Right renal pelvis (tissue), 4 donors: ENCODE measurements around the gene MYF5. TPM values are rescaled to one million over a fixed set of nuclear protein-coding genes. Genes with fewer than 3 reads are reported as not detected.
"Not testable (repeated sequence)": the region's sequence is repeated elsewhere in the genome, so short reads cannot be mapped to it uniquely, and the experiment has no call there.

Experiments used
- DNase-seq, 4 donors: peaks; one replicate each; pipeline ENCODE4 v3.0.0-alpha.2; 2013; ENCODE audit warnings: low read depth in 4 of 4, low spot score in 3 of 4, missing footprints in 1 of 4
- polyA plus RNA-seq, 4 donors: library from polyadenylated mRNA; unstranded; fragments of 120-200 nt; gene quantifications; one replicate each; pipeline ENCODE4 v1.2.1, GENCODE V29; 2013; ENCODE audit not compliant: insufficient read length in 4 of 4

MYF5 gene
- not detected for polyA plus RNA-seq

DNA sequence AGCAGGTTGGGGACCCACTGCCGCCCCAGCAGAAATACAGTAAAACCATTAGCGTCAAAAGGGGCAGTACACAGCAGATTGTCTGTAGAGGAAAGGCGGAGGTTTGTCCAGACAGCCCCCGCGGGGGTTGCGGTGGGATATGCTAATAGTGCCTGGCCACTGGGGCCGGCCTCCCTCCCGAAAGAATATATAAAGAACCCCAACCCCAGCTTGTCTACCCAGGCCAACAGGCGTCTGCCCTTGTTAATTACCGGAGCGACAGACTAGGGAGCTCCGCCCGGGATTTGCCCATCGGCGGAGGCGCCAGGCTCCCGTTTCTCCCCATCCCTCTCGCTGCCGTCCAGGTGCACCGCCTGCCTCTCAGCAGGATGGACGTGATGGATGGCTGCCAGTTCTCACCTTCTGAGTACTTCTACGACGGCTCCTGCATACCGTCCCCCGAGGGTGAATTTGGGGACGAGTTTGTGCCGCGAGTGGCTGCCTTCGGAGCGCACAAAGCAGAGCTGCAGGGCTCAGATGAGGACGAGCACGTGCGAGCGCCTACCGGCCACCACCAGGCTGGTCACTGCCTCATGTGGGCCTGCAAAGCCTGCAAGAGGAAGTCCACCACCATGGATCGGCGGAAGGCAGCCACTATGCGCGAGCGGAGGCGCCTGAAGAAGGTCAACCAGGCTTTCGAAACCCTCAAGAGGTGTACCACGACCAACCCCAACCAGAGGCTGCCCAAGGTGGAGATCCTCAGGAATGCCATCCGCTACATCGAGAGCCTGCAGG, at the start of gene MYF5:
Gene MYF5 (plus strand): TSS at position 217 of the 774 bp plus-strand sequence. CDS start 152 bp downstream, at position 369.
- no peak for DNase-seq

DNA sequence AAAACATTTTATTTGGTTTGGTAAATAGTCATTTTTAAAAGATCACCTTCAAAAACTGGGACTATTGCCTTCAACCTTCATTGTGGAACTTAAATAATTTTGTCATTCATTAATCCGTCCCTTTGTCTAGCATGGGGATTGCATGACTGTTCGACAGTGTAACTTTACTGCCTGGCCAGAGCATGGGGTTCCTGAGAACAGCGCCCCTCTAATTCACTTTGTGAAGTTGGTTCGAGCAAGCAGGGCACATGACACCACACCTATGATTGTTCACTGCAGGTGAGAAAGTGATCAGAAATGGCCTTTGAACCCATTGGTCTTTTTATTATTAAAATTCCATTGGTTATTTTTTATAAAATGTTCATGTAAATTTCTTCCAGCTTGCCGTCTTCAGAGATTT, 46.5 kb upstream of the MYF5 start:
- DNase-seq: no peak

DNA sequence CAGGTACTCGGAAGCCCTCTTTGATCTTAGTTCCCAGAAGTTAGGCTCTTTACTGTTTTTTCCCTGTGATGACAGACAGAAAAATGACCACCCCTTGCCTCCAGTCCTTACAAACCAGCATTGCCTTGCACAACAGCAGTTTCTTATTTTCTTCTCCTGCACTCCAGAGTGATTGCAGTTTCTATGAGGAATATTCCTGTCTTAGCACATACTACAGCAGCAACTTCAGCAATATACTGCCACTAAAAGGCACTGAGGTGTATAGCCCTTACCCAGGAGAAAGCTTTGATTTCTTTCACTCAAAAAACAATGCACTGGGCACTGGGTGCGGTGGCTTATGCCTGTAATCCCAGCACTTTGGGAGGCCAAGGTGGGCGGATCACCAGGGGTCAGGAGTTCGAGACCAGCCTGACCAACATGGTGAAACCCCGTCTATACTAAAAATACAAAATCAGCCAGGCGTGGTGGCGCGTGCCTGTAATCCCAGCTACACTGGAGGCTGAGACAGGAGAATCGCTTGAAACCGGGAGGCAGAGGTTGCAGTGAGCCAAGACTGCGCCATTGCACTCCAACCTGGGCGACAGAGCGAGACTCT, 40.6 kb upstream of the MYF5 start:
- DNase-seq: not testable (repeated sequence)

DNA sequence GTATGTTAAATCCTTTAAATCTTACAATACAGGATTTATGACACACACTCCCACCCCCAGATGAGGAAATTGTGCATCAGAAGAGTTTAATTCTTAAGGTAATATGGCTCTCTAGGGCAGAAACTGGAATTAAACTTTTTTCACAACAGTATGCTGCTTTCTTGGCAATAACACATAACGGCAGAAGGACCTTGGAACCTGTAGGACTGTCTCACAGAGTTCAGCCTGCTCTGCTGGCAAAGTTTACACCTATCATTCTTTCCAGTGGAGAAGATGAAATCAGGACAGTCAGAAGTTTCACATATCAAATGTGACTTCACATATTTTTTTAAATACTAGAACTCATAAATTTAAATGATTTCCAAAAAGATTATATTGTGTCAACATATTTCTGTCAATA, 39.9 kb upstream of the MYF5 start:
- no peak for DNase-seq

DNA sequence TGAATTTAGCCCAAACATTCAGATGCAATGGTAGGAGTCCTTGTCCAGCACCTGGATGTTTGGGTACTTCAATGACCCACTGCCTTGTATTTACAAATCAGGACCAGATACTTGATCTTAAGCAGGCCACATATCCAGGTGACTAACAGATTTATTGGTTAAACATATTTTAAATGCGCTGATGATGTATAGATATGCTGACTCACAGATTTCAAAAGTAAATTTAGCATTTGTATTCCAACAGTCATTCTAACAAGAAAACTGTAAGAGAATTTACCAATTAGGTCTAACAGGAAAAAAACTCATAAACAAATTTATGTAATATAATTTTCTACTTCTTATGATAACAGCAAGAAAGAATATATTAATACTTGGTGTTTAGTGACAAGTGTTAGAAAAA, 38.7 kb upstream of the MYF5 start:
- DNase-seq: no peak

DNA sequence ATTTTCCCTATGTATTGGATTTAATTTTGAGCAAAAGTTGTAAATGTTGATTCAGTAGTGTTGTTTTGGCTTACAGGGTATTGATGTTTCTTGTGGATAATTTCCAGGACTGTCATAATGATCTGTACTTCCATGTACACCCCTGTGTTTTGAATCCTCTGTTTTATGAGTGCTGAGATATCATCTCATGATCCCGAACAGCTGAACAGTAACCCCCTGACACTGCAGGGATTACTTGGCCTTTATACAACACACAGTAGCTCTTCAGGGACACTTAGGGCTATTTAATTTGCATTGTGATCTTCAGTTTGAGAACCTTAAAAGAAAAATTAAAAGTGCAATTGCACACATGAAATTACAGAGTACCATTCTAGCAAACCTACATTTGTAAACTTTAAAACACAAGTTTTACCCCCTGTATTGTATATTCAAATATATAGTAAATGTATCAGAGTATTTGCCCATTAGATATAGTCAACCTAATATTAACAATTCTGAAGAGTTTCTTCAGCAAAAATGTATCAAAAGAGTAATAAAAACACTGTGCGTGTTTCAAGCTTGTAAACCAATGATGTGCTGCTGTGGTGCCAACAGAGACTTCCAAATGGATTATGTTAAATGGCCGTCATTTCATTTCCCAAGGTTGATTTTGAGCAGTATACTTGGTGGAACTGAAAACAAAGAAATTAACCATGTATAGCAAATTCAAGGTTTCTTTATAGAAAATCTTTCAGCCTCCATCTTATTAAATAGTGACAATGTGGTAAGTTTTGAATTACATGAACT, 37.2 kb upstream of the MYF5 start:
- no peak for DNase-seq

DNA sequence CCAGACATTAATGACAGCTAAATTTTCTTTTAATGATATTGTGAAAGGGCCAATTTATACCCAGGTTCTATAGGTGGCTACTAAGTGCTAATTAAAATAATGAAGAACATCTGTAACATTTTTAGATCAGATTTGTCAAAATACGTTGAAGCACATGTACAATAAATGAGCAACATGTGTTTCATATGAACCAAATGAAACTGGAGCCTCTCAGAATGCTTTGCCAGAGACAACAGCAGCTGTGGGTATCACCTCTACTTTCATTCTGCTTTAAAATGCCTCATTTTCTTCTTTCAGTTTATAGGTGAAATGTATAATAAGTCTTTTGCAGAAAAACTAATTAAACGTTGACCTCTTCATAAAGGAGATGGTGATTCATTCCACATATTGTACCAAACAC, 35.4 kb upstream of the MYF5 start:
- DNase-seq: no peak

DNA sequence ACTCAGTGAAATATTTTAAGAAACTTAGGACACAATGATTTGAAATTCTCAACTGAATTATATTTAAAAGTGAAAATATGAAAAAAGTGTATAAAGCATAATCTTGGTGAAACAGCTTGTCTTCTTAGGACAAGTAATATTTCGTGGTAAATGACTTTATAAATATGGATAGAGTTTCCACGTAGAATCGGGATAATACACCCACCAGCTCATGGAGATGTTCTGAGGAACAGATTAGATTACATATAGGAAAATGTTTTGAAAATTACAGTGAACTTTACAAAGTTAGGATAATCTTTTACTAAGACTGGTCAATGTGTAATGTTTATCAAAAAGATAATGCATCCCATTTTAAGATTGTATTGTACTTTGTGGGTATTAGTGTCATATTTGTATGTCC, 34.9 kb upstream of the MYF5 start:
- DNase-seq: no peak

DNA sequence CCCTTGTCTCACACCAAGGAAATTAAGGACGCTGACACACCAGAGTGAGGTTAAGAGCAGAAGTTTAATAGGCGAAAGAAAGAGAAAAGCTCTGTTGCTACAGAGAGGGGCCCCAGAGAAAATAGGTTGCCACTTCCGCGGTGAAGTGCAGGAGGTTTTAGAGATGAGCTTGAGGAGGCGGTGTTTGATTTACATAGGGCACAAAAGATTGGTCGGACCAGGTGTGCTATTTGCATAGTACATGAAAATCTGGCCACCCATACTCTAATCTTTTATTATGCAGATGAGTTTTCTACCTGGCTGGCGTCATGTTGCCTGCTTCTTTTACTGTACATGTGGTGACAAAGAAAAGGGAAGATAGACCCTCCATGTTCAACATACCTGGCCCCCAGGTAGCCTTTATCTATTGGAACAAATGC, 32.6 kb upstream of the MYF5 start:
- no peak for DNase-seq

DNA sequence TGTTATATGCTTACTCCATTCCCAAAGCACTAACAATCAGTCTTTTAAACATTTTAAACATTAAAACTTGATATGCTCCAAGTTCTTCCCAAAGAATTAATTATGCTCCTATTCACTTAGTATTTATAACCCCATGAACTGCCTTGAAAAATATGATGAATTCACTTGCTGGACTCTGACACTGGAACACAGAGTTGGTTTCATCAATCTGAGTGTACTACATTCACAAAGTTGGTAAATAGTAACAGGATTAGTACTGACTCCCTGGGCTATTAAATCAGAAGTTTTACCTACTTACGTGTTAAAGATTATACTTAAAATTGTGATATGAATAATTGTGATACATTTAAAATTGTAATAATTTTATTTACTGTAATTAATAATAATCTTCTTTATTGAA, 26.6 kb upstream of the MYF5 start:
- no peak for DNase-seq

DNA sequence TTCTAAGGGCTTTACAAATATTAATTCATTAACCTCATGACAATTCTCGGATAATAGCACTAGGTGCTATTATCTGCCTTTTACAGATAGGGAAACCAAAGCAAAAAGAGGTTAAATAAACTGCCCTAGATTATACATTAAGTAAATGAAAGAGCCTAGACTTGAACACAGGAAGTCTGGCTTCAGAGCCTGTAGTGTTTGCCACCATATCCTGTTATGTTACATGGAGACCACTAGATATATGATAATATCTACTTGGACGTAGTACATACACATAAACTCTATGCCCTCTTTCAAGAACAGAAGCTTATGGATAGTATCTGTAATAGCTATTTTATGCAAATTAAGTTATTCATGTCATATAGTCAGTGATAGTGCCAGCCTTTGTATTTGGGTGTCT, 26.2 kb upstream of the MYF5 start:
- DNase-seq: no peak

DNA sequence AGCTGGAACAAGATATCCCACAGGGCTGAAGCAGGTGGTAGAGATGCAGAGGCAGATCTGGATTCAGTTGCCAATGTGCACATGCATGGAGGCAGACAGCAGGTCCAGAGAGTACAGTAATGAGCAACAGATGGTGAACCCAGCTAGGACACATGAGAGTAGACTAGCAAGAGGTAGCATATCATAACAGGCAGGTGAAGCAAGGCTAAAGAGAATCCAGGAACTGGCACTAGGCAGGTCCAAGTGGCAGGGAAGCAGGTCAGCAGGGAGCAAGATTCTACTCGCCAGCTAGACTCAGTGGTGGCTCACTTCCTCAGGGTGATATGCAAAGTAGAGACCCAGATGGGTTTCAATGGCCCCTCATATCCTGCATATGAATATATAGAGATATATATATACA, 24.6 kb upstream of the MYF5 start:
- DNase-seq: no peak

DNA sequence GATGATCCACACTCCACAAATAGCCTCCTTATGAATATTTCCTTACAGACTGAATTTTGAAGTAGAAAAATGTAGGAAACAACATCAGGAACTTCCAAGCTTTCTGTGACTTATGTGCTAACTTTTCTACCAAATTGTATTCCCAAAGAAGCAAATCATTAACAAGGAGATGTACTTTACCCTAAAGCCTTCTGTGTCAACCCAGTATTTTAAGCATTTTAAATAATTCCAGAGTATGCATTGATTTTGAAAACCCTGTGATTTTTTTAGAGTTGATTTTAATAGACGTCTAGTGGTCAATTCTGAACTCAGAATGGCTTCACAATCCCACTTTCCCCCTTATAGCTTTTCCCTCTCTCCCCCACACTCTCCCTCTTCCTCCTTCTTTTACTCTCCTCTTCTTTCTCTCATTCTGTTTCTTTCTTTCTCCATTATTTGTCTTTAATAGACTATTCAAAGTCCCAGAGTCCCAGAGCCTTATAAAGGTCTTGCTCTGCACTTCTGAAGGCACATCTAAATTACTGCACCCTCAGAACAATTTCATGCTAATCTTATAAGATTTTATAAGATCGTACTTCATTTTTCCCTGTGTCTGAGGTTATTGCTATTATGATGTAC, 19.3 kb upstream of the MYF5 start:
- no peak for DNase-seq

DNA sequence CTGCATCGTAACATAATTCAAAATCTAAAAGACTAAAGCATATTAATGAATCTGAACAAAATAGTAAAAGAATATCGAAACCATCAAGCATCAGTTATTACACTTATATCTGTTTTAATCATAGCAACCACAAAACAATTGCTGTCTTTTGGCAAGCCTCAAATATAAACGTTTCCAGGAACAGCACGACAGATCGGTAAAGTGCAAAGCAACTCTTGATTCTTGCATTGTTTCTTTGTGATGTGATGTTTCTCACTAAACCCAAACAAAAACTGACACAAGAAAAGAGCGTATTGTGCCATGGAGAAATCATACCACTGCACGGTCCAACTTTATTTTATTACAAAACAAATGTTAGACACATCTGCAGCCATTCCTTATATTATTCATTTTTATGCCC, 18.5 kb upstream of the MYF5 start:
- no peak for DNase-seq

DNA sequence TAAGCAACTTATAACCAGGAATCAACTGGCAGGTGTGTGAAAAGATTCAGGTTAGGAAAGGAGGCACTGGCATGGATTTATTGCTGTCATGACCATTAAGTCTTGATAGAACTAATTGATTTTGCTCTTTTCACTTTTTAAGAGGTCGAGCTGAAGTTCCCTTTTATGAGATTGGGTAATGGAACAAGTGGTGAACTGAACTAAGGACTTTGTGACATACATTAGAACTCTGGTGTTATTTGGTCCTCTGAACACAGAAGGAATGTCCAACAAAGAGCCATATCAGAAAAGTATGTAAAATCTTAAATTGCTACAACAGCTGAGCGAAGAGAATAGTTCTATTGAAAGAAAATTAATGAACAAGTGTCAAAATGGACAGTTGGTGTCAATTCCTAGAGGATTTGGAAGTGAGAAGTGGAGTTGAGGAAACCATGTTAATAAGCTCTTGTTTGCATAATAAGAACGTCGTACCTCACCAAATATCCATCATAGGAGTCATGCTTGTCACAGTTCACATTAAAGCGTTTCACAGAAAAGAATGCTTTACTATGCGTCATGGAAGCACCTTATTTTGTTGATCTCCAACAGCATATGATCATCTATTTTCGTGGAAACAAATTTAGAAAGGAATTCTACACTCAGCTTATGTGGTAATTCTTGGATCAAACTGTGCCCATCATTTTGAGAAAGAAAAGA, 17.7 kb upstream of the MYF5 start:
- no peak for DNase-seq

DNA sequence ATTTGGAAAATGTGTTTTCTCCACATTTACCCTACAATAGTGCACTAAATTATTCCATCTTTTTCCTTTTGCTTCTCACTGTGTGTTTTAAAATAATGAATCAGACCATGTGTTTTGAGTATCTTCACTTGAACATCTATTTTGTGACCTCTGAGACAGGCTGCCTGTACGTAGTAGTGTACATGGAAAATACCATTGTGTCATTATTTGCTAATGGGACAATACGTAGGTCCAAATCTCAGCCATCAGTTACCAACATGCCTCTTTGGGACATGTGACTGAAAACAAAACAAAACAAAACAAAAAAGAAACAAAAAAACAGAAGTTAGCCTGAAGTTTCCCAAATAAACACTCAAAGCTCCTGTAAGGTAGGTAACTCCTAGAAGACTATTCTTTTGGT, 16.4 kb upstream of the MYF5 start:
- no peak for DNase-seq

DNA sequence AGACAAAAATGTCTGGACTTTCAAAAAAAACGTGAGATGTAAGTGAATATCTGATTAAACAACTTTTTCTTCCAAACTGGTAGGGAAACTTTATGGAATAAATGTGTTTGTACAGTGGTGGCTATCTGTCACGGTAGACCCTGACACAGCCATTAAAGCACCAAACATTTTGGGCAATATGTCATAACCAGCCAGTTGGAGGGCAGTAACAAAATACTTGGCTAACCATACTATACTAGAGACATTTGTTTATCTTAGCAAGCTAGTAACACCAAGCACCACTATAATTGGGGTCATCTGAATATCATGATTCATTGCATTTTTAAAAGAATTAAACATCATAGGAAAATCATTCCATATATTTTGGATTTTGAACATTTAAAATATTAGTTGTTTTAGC, 15.3 kb upstream of the MYF5 start:
- no peak for DNase-seq

DNA sequence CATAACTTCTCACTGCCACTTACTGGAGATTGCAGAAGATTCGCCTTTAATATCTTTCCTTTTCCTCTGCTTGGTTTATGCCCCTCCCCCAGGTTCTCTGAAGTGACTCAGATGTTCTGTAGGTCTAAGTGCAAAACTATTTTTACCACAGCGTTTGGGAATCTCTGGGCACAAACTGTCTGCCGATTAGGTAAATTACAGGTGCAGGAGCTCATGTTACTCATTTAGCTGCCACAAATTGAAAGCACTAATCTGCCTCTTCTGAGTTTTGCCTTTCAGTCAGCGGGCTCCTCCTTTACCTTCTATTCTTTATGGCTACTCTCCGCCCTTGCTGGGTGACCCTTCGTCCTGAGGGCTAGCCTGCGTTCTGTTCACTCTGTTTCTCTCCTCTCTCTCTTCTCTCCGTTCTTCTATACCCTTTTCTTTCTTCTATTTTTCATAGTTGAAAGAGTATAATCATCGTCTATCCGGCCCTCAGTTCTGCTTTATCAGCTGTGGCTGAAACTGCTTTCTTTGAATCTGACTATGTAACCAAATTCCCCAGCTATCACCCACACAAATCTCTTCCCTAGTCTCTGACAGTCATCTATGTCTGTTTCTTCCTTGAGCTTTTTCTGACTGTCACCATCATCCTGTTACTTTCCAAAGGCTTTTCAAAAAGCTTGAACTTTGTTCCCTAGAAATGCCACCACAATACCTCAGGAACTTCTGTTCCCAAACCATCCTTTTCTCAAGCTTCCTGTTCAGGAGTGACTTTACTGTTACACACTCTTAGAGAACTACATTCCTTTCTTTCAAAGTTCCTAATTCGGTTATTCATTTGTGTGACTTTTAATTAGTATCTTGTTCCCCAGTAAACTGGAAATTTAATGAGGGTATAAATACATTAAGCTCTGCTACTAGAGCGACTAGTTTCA, 13.6 kb upstream of the MYF5 start:
- no peak for DNase-seq

DNA sequence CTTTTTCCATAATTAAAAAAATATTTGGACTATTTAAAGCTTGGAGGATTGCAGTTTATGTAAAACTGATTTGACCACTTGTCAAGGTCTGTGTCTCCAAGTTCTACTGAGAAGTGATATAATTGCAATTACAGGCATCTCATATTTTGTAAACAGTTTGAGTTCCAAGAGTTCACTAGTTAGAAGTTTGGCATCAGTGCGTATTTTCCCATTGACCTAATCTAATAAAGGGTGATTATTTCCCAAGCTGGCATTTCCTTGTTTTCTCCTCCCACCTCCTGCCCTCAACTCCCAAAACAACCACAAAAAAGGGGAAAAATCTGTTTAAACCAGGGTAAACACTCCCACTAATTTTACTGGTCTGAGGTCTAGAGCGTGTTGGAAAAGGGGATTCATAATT, 12.3 kb upstream of the MYF5 start:
- DNase-seq: no peak
